Dendritic cell treated with granulocyte-macrophage colony-stimulating factor and Interleukin-4, amounts not matched to agents 40 ng/mL and 50 ng/mL, for 4 days (primary cell): ENCODE data around the gene TMBIM6.
A peak's percentile ranks its signal among the peaks of the same experiment; 100 is the strongest.

ENCODE experiments used
- H3K27ac Mint-ChIP-seq: one replicate; pipeline ENCODE4 v1.8.0; 2022; ENCODE audit warnings: mild to moderate bottlenecking, mixed read lengths
- H3K27me3 Mint-ChIP-seq: one replicate; pipeline ENCODE4 v1.8.0; 2022; ENCODE audit warnings: mild to moderate bottlenecking, mixed read lengths
- H3K36me3 Mint-ChIP-seq: one replicate; pipeline ENCODE4 v1.8.0; 2022; ENCODE audit warnings: low read depth, mixed read lengths
- H3K4me1 Mint-ChIP-seq: one replicate; pipeline ENCODE4 v1.8.0; 2022; ENCODE audit warnings: low read depth, mixed read lengths
- H3K4me3 Mint-ChIP-seq: one replicate; pipeline ENCODE4 v1.8.0; 2022; ENCODE audit warnings: mild to moderate bottlenecking, moderate library complexity, mixed read lengths
- H3K9me3 Mint-ChIP-seq: one replicate; pipeline ENCODE4 v1.8.0; 2022; ENCODE audit warnings: mixed read lengths
- intact Hi-C: fragments of 100-400 bp; cut with micrococcal nuclease; formaldehyde crosslinking; loops from one replicate; pipeline ENCODE4 v1.15.0; 2022

TMBIM6 gene

GRCh38 chr12:49740930-49741881 is at the start of gene TMBIM6:
TSS of gene TMBIM6 (plus strand) at chr12:49741557. CDS start at chr12:49752494, 10,937 bp downstream.
- Mint-ChIP-seq H3K27ac (peak within 1 kb of the TSS; percentile 96), H3K27me3 (no peaks in the 10 kb centered on the region), H3K36me3 (peaks cover 38% of the 10 kb centered on the region), H3K4me1 (peaks cover 36% of the 10 kb centered on the region), H3K9me3 (no peaks in the 10 kb centered on the region), H3K4me3 (peak within 1 kb of the TSS; percentile 84)
- intact Hi-C loops: loop anchor here (2.0 kb wide), 1 partner anchor 34 kb away; the partner anchor contains the start of gene FMNL3

GRCh38 chr12:49692851-49693250 is 48.5 kb upstream of the TMBIM6 start:
- Mint-ChIP-seq H3K27me3 (no peaks in the 10 kb centered on the region), H3K36me3 (peaks cover under 1% of the 10 kb centered on the region), H3K4me1 (peaks cover 44% of the 10 kb centered on the region), H3K4me3 (no peak overlapping the region), H3K27ac (no peak overlapping the region), H3K9me3 (no peaks in the 10 kb centered on the region)
- intact Hi-C loops: no loop called here

GRCh38 chr12:49693931-49694444 is 47.4 kb upstream of the TMBIM6 start:
- Mint-ChIP-seq H3K4me1 (peaks cover 49% of the 10 kb centered on the region), H3K4me3 (no peak overlapping the region), H3K27me3 (no peaks in the 10 kb centered on the region), H3K9me3 (no peaks in the 10 kb centered on the region), H3K27ac (no peak overlapping the region), H3K36me3 (no peaks in the 10 kb centered on the region)
- intact Hi-C loops: no loop called here

- no peaks in the 10 kb centered on the region for H3K9me3 Mint-ChIP-seq
- no peaks in the 10 kb centered on the region for H3K27me3 Mint-ChIP-seq
- peak overlapping the region; percentile 34 for H3K27ac Mint-ChIP-seq
- H3K4me3 Mint-ChIP-seq: no peak overlapping the region
- peaks cover 6% of the 10 kb centered on the region for H3K36me3 Mint-ChIP-seq
- peaks cover 48% of the 10 kb centered on the region for H3K4me1 Mint-ChIP-seq
- intact Hi-C loops: loop anchor here (5.0 kb wide), 1 partner anchor 34 kb away; no protein-coding TSS in a partner anchor
Observed at GRCh38 chr12:49696723-49697122, 44.6 kb upstream of the TMBIM6 start.

GRCh38 chr12:49697808-49698207 is 43.5 kb upstream of the TMBIM6 start:
- Mint-ChIP-seq H3K36me3 (peaks cover 6% of the 10 kb centered on the region), H3K27ac (no peak overlapping the region), H3K27me3 (no peaks in the 10 kb centered on the region), H3K9me3 (no peaks in the 10 kb centered on the region), H3K4me3 (no peak overlapping the region), H3K4me1 (peaks cover 58% of the 10 kb centered on the region)
- intact Hi-C loops: loop anchor here (5.0 kb wide), 1 partner anchor 36 kb away; no protein-coding TSS in a partner anchor

GRCh38 chr12:49698619-49699545 is 42.5 kb upstream of the TMBIM6 start:
- no peaks in the 10 kb centered on the region for H3K9me3 Mint-ChIP-seq
- H3K36me3 Mint-ChIP-seq: peaks cover 6% of the 10 kb centered on the region
- no peaks in the 10 kb centered on the region for H3K27me3 Mint-ChIP-seq
- H3K4me1 Mint-ChIP-seq: peaks cover 68% of the 10 kb centered on the region
- intact Hi-C loops: loop anchor here (5.0 kb wide), 1 partner anchor 37 kb away; no protein-coding TSS in a partner anchor
- H3K27ac Mint-ChIP-seq: peak overlapping the region; percentile 89
- peak overlapping the region; percentile 59 for H3K4me3 Mint-ChIP-seq

GRCh38 chr12:49702009-49702408 is 39.3 kb upstream of the TMBIM6 start:
- H3K4me1 Mint-ChIP-seq: peaks cover 82% of the 10 kb centered on the region
- no peak overlapping the region for H3K4me3 Mint-ChIP-seq
- peaks cover 22% of the 10 kb centered on the region for H3K36me3 Mint-ChIP-seq
- peak overlapping the region; percentile 94 for H3K27ac Mint-ChIP-seq
- H3K9me3 Mint-ChIP-seq: no peaks in the 10 kb centered on the region
- intact Hi-C loops: no loop called here
- H3K27me3 Mint-ChIP-seq: no peaks in the 10 kb centered on the region

- intact Hi-C loops: no loop called here
Observed at GRCh38 chr12:49702676-49703215, 38.6 kb upstream of the TMBIM6 start.

GRCh38 chr12:49703647-49704137 is 37.7 kb upstream of the TMBIM6 start:
- Mint-ChIP-seq H3K4me3 (peak overlapping the region; percentile 39), H3K27ac (peak overlapping the region; percentile 94)
- intact Hi-C loops: no loop called here

More at GRCh38 chr12:49702676-49703215, 38.6 kb upstream of the TMBIM6 start:
- Mint-ChIP-seq H3K27ac (peak overlapping the region; percentile 94), H3K4me3 (peak overlapping the region; percentile 39), H3K27me3 (peaks cover 3% of the 10 kb centered on the region), H3K36me3 (peaks cover 22% of the 10 kb centered on the region), H3K9me3 (no peaks in the 10 kb centered on the region), H3K4me1 (peaks cover 82% of the 10 kb centered on the region)

GRCh38 chr12:49705479-49706134 is 35.8 kb upstream of the TMBIM6 start:
- peak overlapping the region; percentile 99 for H3K4me3 Mint-ChIP-seq
- peak overlapping the region; percentile 94 for H3K27ac Mint-ChIP-seq
- H3K36me3 Mint-ChIP-seq: peaks cover 16% of the 10 kb centered on the region
- intact Hi-C loops: loop anchor here (2.0 to 5.0 kb wide), 3 partner anchors 35 to 138 kb away; partner anchors contain the start of genes MCRS1 and TMBIM6
- peaks cover 19% of the 10 kb centered on the region for H3K27me3 Mint-ChIP-seq
- peaks cover 69% of the 10 kb centered on the region for H3K4me1 Mint-ChIP-seq
- no peaks in the 10 kb centered on the region for H3K9me3 Mint-ChIP-seq

More at GRCh38 chr12:49703647-49704137, 37.7 kb upstream of the TMBIM6 start:
- peaks cover 76% of the 10 kb centered on the region for H3K4me1 Mint-ChIP-seq
- H3K27me3 Mint-ChIP-seq: peaks cover 9% of the 10 kb centered on the region
- H3K9me3 Mint-ChIP-seq: no peaks in the 10 kb centered on the region
- peaks cover 22% of the 10 kb centered on the region for H3K36me3 Mint-ChIP-seq

- Mint-ChIP-seq H3K9me3 (no peaks in the 10 kb centered on the region), H3K4me1 (peaks cover 65% of the 10 kb centered on the region), H3K4me3 (peak overlapping the region; percentile 99), H3K27me3 (peaks cover 26% of the 10 kb centered on the region), H3K27ac (peak overlapping the region; percentile 94), H3K36me3 (peaks cover 16% of the 10 kb centered on the region)
- intact Hi-C loops: loop anchor here (1.0 to 5.0 kb wide), 4 partner anchors 34 to 139 kb away; partner anchors contain the start of genes MCRS1 and TMBIM6
Observed at GRCh38 chr12:49706351-49707127, 34.8 kb upstream of the TMBIM6 start.
